Neural cell (in vitro differentiated cells): Measurements from ENCODE around the gene DDX51. TPM values are rescaled to one million over a fixed set of nuclear protein-coding genes. Genes with fewer than 3 reads are reported as not detected.

Experiments
- H2AFZ ChIP-seq: fragments of 200-600, 300-800 bp; sonication (generic), shearing (Covaris generic); 2 replicates; pipeline ENCODE4 v1.6.0; 2014; ENCODE audit warnings: low read depth, mild to moderate bottlenecking, antibody characterized with exemption, low read length, moderate library complexity
- H3F3A ChIP-seq: fragments of 200-600 bp; shearing (Covaris generic); 2 replicates; pipeline ENCODE4 v1.6.1; 2016; ENCODE audit warnings: mild to moderate bottlenecking, moderate library complexity, mixed read lengths, antibody characterized with exemption, low read length; ENCODE audit not compliant: insufficient read depth, poor library complexity, severe bottlenecking
- H3K27ac ChIP-seq: fragments of 200-600, 300-800 bp; sonication (generic), shearing (Covaris generic); 2 replicates; pipeline ENCODE4 v1.5.1; 2014; ENCODE audit warnings: mild to moderate bottlenecking, low read length, moderate library complexity
- H3K27me3 ChIP-seq: fragments of 300-800, 200-600 bp; sonication (generic), shearing (Covaris generic); 2 replicates; pipeline ENCODE4 v1.6.0; 2014; ENCODE audit warnings: mild to moderate bottlenecking, low read depth, low read length, moderate library complexity; ENCODE audit not compliant: insufficient read depth
- H3K36me3 ChIP-seq: fragments of 300-800, 200-600 bp; sonication (generic), shearing (Covaris generic); 2 replicates; pipeline ENCODE4 v1.5.1; 2014; ENCODE audit warnings: mild to moderate bottlenecking, antibody characterized with exemption, low read length, moderate library complexity; ENCODE audit not compliant: insufficient read depth
- H3K4me2 ChIP-seq: fragments of 300-800, 200-600 bp; sonication (generic), shearing (Covaris generic); 2 replicates; pipeline ENCODE4 v1.6.0; 2014; ENCODE audit warnings: mild to moderate bottlenecking, low read length
- H3K4me3 ChIP-seq: fragments of 300-800, 200-600 bp; sonication (generic), shearing (Covaris generic); 2 replicates; pipeline ENCODE4 v1.5.1; 2014; ENCODE audit warnings: mild to moderate bottlenecking, low read length, moderate library complexity
- H3K79me2 ChIP-seq: fragments of 200-600 bp; shearing (Covaris generic); replicated peaks from 2 replicates; pipeline ENCODE4 v1.6.0; 2014; ENCODE audit warnings: mild to moderate bottlenecking, low read length, moderate library complexity; ENCODE audit not compliant: insufficient read depth
- H3K9ac ChIP-seq: fragments of 300-800, 200-600 bp; sonication (generic), shearing (Covaris generic); 2 replicates; pipeline ENCODE4 v1.6.1; 2016; ENCODE audit warnings: mild to moderate bottlenecking, low read length, mixed read lengths
- H3K9me2 ChIP-seq: fragments of 200-600 bp; shearing (Covaris generic); 2 replicates; pipeline ENCODE4 v1.6.1; 2016; ENCODE audit warnings: mild to moderate bottlenecking, low read length, mixed read lengths; ENCODE audit not compliant: insufficient read depth
- H3K9me3 ChIP-seq: fragments of 200-600, 300-800 bp; sonication (generic), shearing (Covaris generic); 2 replicates; pipeline ENCODE4 v1.6.1; 2016; ENCODE audit warnings: mild to moderate bottlenecking, mixed run types, low read length, moderate library complexity, mixed read lengths
- H4K20me1 ChIP-seq: fragments of 200-600 bp; shearing (Covaris generic); 2 replicates; pipeline ENCODE4 v1.6.1; 2016; ENCODE audit warnings: mild to moderate bottlenecking, mixed run types; ENCODE audit not compliant: insufficient read depth
- EP300 ChIP-seq: fragments of 450-650 bp; conservative IDR thresholded peaks from 2 replicates; pipeline ENCODE4 v1.6.1; 2014; ENCODE audit warnings: antibody characterized with exemption, mild to moderate bottlenecking, moderate library complexity; ENCODE audit not compliant: poor library complexity, severe bottlenecking
- EZH2 ChIP-seq: fragments of 200-600, 300-800 bp; shearing (Covaris generic), sonication (generic); IDR thresholded peaks from 2 replicates; pipeline ENCODE4 v1.6.1; 2014; ENCODE audit warnings: antibody characterized with exemption, low read length, borderline replicate concordance, mild to moderate bottlenecking; ENCODE audit not compliant: insufficient read depth, poor library complexity, severe bottlenecking
- MXI1 ChIP-seq: fragments of 450-650 bp; conservative IDR thresholded peaks from 2 replicates; pipeline ENCODE4 v1.6.1; 2014; ENCODE audit warnings: antibody characterized with exemption, mild to moderate bottlenecking; ENCODE audit not compliant: poor library complexity, severe bottlenecking
- POLR2AphosphoS5 ChIP-seq: IDR thresholded peaks from 2 replicates; pipeline ENCODE4 v1.6.1; 2012
- RAD21 ChIP-seq: fragments of 450-650 bp; conservative IDR thresholded peaks from 2 replicates; pipeline ENCODE4 v1.6.1; 2014; ENCODE audit warnings: antibody characterized with exemption, mild to moderate bottlenecking, moderate library complexity
- REST ChIP-seq: IDR thresholded peaks from 2 replicates; pipeline ENCODE4 v1.6.1; 2012; ENCODE audit warnings: borderline replicate concordance
- SMC3 ChIP-seq: fragments of 450-650 bp; conservative IDR thresholded peaks from 2 replicates; pipeline ENCODE4 v1.6.1; 2014; ENCODE audit warnings: antibody characterized with exemption, mild to moderate bottlenecking, moderate library complexity; ENCODE audit not compliant: poor library complexity
- TAF1 ChIP-seq: IDR thresholded peaks from 2 replicates; pipeline ENCODE4 v1.6.1; 2012; ENCODE audit warnings: low read depth
- polyA plus RNA-seq: library from polyadenylated mRNA; depleted of rRNA; stranded (reverse); fragments of >200 nt; gene quantifications from 2 replicates; pipeline ENCODE4 v1.2.3, GENCODE V29; 2014
- TF ChIP-seq, protein P1 (sequence below): fragments of 450-650 bp; IDR thresholded peaks from 2 replicates; pipeline ENCODE4 v1.5.1; 2014; ENCODE audit warnings: antibody characterized with exemption, mild to moderate bottlenecking, moderate library complexity; ENCODE audit not compliant: poor library complexity, severe bottlenecking

DDX51 gene
- polyA plus RNA-seq, 1 donor from 2014 or later = 17.6 TPM

- TF ChIP-seq TAF1 (no peak), POLR2AphosphoS5 (no peak), SMC3 (no peak), MXI1 (no peak), EZH2 (no peak), EP300 (no peak), RAD21 (no peak), REST (no peak)
- TF ChIP-seq, protein P1, sequence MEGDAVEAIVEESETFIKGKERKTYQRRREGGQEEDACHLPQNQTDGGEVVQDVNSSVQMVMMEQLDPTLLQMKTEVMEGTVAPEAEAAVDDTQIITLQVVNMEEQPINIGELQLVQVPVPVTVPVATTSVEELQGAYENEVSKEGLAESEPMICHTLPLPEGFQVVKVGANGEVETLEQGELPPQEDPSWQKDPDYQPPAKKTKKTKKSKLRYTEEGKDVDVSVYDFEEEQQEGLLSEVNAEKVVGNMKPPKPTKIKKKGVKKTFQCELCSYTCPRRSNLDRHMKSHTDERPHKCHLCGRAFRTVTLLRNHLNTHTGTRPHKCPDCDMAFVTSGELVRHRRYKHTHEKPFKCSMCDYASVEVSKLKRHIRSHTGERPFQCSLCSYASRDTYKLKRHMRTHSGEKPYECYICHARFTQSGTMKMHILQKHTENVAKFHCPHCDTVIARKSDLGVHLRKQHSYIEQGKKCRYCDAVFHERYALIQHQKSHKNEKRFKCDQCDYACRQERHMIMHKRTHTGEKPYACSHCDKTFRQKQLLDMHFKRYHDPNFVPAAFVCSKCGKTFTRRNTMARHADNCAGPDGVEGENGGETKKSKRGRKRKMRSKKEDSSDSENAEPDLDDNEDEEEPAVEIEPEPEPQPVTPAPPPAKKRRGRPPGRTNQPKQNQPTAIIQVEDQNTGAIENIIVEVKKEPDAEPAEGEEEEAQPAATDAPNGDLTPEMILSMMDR = no peak
- Histone ChIP-seq H3K9me2 (no peaks in the 10 kb centered on the region), H4K20me1 (no peaks in the 10 kb centered on the region), H3K27me3 (no peaks in the 10 kb centered on the region), H2AFZ (no peak overlapping the region), H3K79me2 (peaks cover 14% of the 10 kb centered on the region), H3K4me3 (no peak overlapping the region), H3K27ac (no peak overlapping the region), H3K36me3 (no peaks in the 10 kb centered on the region), H3K9ac (no peak overlapping the region), H3F3A (no peaks in the 10 kb centered on the region), H3K4me2 (no peak overlapping the region), H3K9me3 (no peaks in the 10 kb centered on the region)
These were observed 4.4 kb upstream of the DDX51 start for GRCh38 chr12:132148368-132149045.

DNA sequence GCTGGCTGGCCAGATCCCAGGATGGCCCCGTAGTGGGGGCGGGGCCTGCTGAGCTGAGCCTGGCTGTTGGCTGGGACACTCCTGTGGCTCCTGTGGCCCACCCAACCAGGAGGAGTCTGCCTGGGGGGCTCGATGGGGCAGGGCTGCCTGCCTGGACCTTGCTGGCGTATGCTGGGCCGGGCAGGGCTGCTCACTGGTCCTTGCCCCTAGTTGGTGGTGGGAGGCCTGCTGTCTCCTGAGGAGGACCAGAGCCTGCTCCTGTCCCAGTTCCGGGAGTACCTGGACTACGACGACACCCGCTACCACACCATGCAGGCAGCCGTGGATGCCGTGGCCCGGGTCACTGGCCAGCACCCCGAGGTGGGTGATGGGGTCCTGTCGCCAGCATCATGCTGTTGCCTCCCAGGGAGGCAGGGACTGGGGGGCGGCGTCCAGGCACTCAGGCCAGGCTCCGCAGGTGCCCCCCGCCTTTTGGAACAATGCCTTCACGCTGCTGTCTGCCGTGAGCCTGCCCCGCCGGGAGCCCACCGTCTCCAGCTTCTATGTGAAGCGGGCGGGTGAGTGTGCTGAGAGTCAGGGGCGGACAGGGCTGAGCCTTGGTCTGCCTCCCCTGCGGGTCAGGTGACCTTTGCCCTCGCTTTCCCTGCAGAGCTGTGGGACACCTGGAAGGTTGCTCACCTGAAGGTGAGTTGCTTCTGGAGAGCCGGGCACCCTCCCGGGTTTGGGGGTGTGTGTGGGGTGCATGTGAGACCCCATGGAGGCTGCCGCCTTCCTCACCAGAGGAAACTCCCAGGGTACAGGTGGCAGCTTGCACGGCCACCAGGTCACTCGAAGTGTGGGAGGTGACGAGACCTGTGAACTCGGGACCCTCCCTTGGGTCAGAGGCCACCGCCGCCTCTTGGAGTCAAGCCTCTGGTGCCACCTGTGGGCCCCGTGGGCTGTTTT, 3.6 kb upstream of the DDX51 start:
- H3K79me2 ChIP-seq = peaks cover 19% of the 10 kb centered on the region
- H3K9me2 ChIP-seq = no peaks in the 10 kb centered on the region
- H2AFZ ChIP-seq = no peak overlapping the region
- no peaks in the 10 kb centered on the region for H4K20me1 ChIP-seq
- H3K27me3 ChIP-seq = no peaks in the 10 kb centered on the region
- no peak overlapping the region for H3K4me2 ChIP-seq
- TF ChIP-seq SMC3 = no peak
- TF ChIP-seq EZH2 = no peak
- TF ChIP-seq REST = no peak
- TF ChIP-seq, protein P1 = no peak
- no peak for TF ChIP-seq POLR2AphosphoS5
- no peak for TF ChIP-seq RAD21
- TF ChIP-seq EP300 = no peak
- TF ChIP-seq MXI1 = no peak
- TF ChIP-seq TAF1 = no peak
- H3K9ac ChIP-seq = no peak overlapping the region
- no peaks in the 10 kb centered on the region for H3F3A ChIP-seq
- no peak overlapping the region for H3K4me3 ChIP-seq
- H3K27ac ChIP-seq = no peak overlapping the region
- H3K9me3 ChIP-seq = no peaks in the 10 kb centered on the region
- H3K36me3 ChIP-seq = no peaks in the 10 kb centered on the region
